Measurements from ENCODE around the gene RDH11.

- TF ChIP-seq CTCF (IDR thresholded peaks at IDR 0.05) (no peak), POLR2A (IDR thresholded peaks at IDR 0.05) (no peak)
Observed at GRCh38 chr14:67650694-67651093, 44.9 kb downstream of the RDH11 start.

All from prostate gland (tissue), 2 donors.